HG02623 (cell line): ENCODE measurements around the gene TFAP2B.

Source experiments
- ATAC-seq: cut with Tn5 transposase; IDR thresholded peaks from one replicate; pipeline ENCODE4 v1.9.1; 2021; ENCODE audit warnings: moderate library complexity; ENCODE audit not compliant: unreplicated experiment

The TFAP2B gene

DNA sequence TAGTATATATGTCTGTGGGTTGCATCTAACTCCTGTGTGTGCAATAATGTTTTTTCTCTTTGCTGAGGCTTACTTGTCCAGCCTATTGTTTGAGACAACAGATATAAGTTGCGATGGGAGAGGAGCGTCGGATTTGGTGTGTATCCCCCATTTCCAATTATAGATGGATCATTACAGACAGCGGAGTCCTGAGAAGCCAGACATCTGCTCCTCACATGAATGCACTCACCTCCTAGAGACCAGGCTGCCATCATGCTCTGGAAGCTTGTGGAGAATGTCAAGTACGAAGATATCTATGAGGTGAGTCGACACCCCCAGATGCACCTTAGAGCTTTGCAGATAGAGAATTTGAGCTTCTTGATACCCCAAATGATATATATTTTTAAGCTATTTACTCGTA, at the start of gene TFAP2B:
Gene TFAP2B (plus strand): TSS at position 199 of the 400 bp plus-strand sequence. CDS start 21 bp downstream, at position 220.
- no peak for ATAC-seq

DNA sequence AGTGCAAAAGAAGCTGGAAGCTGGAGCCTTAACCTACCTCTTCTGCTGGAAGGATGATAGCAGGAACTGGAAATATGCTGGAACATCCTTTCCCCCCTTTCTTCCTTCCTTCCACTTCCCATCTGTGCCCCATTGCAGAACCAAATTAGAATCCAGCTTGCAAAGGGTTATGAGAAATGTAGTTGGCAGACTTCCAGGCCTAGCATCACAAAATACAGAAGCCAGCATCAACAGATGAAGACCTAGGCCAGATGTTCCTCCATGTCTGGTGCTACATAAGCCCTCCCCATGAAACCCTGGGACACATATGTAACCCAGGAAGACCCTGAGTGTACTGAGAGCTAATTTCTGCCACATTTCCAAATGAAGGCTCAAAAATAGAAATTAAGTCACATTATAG, 40.0 kb upstream of the TFAP2B start:
- ATAC-seq = no peak

DNA sequence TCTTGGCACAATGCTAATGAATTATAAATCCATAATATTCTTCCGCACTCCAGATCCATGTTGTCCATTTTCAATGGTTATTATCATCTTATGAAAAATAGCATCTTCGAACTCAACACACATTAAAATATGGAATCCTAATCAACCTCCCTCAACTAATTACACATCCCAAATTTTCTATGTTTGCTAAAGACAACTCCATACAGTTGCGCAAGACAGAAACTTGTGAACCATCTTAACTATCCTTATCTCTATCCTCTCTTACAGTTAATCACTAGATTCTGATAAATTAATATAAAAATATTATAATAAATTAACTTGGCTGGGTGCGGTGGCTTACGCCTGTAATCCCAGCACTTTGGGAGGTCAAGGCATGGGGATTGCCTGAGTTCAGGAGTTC, 38.3 kb upstream of the TFAP2B start:
- no peak for ATAC-seq

DNA sequence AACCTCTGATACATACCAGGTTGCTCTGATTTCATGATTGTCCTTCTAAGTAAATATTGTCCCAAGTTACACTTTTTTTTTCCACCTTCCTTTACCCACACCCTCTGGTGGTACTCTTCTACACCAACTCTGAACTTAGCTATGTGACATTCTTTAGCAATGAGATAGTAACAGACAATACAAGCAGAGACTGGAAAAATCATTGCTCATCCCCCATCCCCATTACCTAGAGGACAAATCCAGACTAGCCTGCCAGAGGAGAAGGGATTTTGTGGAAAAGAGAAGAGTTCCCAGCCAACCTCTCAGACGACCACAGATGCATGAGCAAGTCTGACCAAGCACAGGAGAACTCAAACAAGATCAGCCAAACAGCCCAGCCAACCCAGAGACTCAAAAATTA, 32.8 kb upstream of the TFAP2B start:
- ATAC-seq = no peak

DNA sequence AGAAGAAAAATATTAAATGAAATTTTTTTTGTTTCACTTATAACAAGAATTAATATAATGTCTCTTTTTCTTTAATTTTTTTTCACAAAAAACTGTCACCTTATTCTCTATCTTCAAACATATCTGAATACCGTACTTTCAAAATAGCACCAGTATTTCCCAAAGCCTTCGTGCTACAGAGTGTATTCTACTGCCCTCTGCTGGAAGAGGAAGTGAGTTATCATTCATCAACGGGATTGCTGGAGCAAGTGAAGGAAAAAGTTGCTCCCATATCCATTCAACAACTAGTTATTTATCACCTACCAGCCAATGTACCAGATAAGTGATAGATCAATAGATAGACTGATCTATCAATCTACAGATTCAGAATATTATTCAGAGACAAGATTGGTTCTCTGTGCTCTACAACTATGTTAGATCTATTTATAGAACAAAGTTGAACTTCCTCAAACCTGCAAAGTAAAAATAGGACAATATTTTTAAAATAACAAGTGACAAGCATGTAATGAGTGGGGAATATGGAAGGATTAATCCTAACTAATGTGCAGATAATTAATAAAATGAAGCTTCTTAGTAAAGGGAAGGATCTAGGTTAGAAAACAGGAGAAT, 26.7 kb upstream of the TFAP2B start:
- peak; percentile 65 for ATAC-seq

DNA sequence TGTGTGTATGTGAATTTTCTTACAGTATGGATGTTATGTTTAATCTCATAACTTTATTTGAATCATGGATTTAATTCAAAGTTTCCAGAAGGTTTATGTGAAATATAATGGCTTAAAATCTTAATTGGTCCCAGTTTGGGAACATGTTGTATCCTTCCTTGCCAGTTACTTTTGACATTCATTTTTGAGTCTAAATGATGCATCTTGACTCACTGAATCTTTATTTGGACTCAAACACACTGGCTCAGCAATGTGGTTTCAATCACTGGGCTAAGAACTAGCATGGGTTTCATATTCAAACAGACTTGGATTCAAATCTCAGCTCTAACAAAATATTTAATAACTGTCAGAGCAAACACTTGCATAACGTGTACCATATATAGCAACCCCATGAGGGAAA, 25.9 kb upstream of the TFAP2B start:
- no peak for ATAC-seq

DNA sequence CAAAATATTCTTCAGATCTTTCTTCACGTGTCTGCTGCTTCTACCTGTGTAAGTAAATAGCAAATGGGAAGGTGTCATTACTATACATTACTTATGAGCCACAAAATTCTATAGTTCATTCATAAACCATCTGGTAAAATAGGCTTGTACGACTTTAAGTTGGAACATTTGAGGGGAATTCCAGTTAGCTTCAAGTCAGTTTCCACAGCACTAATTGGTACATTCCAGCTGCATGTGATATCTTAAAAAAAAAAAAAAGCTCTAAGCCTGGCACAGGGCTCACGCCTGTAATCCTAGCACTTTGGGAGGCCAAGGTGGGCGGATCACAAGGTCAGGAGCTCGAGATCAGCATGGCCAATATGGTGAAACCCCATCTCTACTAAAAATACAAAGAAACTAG, 23.1 kb upstream of the TFAP2B start:
- no peak for ATAC-seq

DNA sequence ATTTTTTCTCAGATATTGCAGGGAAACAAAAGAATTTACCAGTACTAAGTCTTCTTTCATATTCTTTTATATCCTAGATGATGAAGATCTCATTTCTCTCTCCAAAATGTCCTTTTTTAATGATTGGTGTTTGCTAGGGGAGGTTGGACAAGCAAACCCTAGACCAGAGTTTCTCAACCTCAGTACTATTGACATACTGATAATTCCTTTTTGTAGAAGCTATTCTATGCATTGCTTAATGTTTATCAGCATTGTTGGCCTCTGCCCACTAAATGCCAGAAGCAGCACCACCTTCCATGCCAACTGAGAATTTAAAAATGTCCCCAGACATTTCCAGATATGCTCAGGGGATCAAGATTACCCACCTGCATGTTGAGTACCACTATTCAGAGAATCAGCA, 14.4 kb upstream of the TFAP2B start:
- ATAC-seq = no peak

DNA sequence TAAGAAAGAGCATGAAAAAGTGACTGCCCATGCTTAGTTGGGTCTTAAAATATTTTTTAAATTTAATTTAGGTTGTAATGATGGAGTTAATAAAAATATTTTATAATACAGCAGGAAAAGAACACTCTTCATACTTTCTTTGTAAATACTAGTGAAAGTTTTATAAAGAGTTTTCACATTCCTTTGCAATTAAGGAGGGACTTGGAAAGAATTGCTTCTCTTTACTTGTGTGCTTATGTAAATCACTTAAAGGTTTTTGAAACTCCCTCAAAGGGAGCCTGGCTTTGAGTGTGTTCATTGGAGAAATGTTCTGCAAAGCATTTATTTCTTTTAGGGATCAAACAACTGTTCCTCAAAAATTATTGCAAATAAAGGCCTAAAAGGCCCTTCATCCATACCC, 11.6 kb upstream of the TFAP2B start:
- ATAC-seq = no peak

DNA sequence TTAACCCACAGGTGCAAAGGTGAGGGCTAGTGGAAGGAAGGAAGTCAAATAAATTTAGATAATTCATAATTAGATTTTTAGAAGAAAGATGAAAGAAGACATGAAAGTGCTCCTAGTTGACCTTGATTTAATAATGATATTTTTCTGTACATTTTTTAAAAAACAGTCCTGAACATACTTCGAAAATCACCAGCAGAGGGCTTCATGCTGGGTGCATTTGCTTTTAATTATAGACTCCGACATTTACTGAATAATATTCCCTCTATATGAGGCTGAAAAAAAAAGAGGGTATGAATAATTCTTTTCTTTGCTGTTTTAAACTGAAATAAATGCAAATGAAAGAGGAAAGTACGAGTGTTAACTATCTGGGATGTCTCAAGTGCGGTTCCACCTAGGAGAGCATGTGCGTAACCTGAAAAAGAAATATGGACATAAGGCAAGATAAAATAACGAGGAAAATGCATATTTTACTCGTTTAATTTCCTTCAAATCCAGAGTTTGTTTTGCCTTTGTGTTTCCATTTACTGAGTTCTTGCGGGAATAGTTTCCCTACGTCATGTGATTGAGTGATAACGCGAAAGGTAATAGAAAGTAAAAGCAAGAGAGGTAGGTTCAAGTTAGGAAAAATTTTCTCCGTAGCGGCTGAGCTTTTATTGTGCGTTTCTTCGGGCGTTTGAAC, 3.1 kb upstream of the TFAP2B start:
- ATAC-seq = peak; percentile 41

DNA sequence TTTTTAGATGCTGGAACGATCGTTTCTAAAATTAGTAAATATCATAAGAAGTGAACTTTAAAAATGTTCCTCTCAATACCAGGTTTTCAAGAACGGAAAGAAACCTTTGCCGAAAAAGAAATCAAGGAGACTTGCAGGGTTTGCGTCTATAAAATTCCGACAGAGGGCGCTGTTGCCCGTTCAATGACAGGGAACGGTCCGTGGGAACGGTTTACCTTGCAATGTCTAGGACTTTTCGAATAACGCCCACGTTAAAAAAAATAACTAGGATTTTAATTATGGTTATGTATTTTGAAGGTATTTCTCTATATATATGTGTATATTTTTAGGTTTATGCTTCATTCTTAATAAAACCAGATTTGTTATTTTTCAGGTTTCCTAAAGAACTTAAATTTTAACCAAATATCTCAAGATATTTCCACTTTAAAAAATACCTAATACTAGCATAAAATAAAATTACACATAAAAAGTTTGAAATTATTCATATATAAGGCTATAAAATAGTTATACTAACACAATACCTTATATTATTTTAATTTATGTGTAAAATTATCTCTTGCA, 2.5 kb upstream of the TFAP2B start:
- ATAC-seq = peak; percentile 65

DNA sequence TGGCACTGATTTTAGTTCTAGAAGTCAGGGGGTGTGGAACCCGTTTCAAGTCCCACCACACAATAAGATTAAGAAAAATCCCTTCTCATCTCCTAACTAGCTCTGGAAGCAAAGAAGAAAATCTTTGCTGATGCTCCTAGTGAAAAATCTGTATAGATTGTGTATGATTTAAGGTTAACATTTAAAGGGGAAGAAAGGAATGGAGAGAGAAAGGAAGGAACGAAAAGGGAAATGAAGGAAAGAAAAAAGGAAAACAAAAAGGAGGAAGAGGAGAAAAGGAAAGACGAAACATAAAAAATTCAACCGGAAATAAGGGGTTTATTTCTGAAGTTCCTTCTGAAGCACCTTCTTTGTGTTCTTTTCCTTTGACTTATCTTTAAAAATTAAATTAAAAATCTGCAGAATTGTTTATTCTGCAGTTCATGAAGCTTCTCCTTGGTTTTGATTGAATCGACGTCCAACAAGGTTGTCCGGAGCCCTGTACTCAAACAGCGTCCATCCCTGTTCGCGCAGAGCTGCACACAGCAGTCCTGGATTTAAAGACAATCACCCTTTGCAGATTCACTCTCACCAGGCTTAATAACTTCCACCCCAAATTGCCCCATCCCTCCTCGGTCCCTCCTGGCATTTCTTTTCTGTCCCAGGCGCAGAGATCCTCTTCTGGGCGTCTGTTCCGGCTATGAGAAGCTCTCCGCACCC, 1.6 kb upstream of the TFAP2B start:
- ATAC-seq = no peak

DNA sequence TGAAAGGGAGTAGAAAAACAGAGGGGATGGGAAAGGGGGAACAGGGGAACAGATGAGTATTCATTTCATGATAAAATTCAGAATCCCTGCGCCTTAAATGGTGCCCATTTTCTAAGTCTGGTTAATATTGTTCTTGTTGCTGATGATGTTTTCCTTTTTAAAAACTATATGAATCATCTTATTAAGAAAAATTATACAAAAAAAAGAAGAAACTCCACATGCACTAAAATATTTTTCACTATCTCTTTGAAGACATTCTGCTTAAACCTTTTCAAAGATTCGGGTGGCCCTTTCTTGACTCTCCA, 1.1 kb upstream of the TFAP2B start:
- no peak for ATAC-seq

DNA sequence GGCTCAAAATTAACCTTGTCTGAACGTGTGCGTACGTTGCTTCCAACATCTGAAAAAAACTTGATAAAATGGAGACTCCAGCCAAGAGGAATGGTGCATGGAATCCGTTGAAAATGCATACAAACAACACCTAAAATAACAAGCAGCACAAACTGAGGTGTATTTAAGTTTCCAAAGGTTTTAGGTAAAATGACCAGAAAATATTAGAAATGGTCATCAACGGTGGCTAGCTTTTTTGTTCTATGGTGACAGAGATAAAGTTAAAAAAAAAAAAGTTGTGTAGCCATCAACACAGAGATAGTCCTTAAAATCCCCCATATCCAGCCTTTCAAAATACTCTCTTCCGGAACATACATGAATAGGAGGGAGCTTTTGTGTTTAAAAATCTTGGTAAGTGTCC, 651 bp upstream of the TFAP2B start:
- no peak for ATAC-seq

DNA sequence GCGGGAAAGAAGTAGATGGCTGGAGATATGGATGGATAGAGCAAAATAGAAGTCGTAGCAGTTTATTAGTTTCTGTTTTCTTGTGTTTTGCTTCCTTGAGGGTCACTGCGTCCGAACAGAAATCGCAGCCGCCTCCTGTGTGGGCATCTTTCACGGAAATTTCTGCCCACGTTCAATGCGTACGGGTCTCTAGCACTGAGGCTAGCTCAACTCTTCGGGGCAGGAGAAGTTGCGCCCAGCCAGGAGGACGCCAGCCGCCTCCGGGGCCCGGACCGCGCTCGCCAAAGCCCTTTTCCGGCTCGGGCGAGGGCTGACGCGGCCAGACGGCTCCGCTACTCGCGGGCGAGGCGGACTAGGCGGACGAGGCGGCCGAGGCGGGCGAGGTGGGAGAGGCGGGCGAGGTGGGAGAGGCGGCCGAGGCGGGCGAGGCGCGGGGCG, 814 bp downstream of the TFAP2B start:
- no peak for ATAC-seq

DNA sequence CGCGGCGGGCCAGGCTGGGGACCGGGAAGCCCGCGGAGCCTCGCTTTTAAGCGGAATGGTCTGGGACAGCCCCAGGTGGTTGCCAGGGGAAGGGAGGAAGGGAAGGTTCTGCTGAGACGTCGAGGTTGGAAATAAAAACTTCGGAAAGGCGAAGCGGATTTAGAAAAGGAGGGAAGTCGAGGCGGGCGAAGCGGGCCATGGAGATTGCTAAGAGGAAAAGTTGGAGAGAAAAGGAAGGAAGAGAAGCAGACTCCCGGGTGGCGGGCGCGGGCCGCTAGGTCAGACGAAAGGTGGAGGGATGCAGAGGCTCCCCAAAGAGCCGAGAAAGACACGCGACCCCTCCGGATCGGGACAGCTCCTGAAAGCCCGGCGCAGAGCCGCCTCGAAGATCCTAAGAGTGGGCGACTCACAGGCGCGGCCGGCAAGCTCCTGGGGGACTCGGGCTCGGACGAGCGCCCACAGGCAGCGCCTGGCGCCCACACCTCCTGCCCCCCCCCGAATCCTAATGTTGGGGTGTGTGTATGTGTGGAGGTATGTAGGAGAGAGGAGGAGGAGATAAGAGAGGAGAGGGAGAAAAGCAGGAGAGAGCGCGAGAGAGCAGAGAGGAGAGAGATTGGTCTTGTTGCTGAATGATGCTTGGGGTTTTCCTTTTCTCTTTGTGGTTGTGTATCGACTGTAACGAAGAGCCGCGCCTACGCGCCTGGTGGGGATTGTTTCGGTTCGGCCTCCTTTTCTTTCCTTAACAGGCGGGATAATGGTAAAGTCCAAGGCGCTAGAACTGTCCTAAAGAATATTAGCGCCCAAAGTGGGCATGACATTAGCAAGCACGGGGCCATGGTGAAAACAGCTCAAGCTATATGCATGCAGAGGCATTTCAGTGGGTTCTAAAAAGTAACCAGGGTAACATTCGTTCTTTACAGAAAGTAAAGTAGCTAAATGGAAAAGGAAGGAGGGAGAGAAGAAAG, 1.5 kb downstream of the TFAP2B start:
- ATAC-seq = no peak

DNA sequence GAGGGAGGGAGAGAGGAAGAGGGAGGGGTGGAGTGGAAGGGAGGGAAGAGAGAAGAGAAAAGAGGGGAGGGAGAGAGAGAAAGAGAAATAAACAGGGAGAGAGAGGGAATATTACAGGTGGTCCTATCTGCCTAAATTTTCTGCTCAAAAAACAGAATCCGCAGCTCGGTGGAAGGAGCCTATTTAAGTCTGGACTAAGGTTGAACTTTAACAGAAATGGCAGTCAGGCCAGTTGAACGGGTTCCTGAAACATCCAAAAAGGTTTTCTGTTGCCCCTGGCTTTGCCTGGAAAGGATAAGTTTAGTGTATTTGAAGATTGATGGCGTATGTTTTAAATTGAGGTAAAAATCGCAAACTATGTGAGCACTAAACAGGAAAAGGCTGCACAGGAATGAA, 2.2 kb downstream of the TFAP2B start:
- no peak for ATAC-seq

DNA sequence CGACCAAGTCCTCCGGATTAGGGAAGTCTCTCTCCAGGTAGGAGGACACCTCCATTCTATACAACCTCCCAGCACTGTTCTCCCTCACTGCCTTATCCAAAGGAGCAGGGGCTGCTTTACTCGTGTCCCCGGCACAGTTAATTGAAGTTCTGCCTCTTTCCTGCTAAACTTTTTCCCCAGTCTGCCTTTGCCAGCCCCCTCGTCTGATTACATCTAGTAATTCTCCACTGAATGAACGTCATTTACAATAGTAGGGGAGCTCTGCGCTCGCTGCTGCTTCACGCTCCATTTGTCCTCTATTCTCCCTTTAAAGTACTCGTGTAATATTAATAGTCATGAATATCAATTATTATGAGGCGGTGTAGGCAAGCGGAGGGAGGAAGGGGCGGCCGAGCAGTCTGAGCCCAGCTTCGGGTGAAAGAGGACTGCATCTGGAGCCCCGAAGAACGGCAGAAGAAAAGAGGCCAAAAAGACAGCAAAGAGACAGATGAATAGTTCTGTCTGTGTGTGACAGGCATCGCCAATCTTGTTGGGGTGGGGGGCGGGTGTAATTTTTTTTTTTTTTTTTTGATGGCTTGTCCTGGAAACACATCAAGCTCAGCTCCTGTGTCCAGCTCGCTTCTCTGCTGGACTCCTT, 2.9 kb downstream of the TFAP2B start:
- ATAC-seq = no peak

DNA sequence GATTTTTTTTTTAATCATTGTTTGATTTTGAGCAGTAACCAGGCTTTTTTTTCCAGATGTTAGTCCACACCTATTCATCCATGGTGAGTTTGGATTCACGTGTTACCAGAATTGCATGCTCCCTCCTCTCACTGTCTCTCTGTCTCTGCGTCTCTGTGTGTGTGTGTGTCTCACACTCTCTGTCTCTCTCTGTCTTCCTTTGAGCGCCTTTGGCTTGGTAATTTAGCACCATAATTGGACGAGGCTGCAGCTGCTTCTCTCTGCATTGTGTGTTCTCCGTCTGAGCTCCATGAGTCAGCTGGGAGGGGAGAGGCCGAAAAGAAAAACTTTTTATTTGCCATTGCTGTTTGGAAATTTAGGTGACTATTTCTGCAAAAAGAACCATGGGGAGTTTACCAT, 3.4 kb downstream of the TFAP2B start:
- ATAC-seq = no peak

DNA sequence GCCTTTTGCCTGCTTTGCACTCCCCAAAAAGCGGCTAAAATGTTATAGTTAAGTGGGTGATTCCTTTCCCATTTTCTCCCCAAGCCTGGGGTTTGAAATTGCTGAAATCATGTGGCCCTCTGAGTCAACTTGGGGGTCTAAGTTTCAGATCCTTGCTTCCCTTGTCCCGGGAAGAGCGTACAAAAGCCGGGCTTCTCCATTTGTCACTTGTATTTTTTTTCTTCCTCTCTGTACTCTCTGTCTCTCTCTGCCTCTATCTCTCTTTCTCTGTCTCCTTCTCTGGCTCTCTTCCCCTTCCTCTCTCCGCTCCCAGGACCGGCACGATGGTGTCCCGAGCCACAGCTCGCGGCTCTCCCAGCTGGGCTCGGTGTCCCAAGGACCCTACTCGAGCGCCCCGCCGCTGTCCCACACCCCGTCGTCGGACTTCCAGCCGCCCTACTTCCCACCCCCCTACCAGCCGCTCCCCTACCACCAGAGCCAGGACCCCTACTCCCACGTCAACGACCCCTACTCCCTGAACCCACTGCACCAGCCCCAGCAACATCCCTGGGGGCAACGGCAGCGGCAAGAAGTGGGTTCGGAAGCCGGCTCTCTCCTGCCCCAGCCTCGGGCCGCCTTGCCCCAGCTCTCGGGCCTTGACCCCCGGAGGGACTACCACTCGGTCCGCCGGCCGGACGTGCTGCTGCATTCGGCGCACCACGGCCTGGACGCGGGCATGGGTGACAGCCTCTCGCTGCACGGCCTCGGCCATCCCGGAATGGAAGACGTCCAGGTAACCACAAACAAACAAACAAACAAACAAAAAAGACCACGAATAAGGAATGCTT, 4.6 kb downstream of the TFAP2B start:
- no peak for ATAC-seq
